GM12873 (cell line): Measurements from ENCODE around the gene PHRF1.

ENCODE experiments used
- CTCF ChIP-seq: IDR thresholded peaks from 2 replicates; pipeline ENCODE4 v1.5.1; 2012; ENCODE audit warnings: low read depth, mild to moderate bottlenecking, moderate library complexity, low read length, control low read depth; ENCODE audit not compliant: insufficient read depth; ENCODE audit errors: missing control alignments

Gene PHRF1

GRCh38 chr11:541433-541885 is 34.8 kb upstream of the PHRF1 start:
- TF ChIP-seq CTCF: no peak

GRCh38 chr11:544817-545166 is 31.5 kb upstream of the PHRF1 start:
- TF ChIP-seq CTCF: no peak

- no peak for TF ChIP-seq CTCF
Measured at GRCh38 chr11:545171-545570, 31.1 kb upstream of the PHRF1 start.

- no peak for TF ChIP-seq CTCF
Measured at GRCh38 chr11:548700-549603, 27.3 kb upstream of the PHRF1 start.

GRCh38 chr11:550021-550745 is 26.1 kb upstream of the PHRF1 start:
- TF ChIP-seq CTCF: no peak

GRCh38 chr11:550746-551085 is 25.6 kb upstream of the PHRF1 start:
- TF ChIP-seq CTCF: no peak

GRCh38 chr11:551131-551530 is 25.1 kb upstream of the PHRF1 start:
- TF ChIP-seq CTCF: no peak
